Adrenal gland (tissue), 12 donors: ENCODE data around the gene TSSK6. TPM values are rescaled to one million over a fixed set of nuclear protein-coding genes. Genes with fewer than 3 reads are reported as not detected.

Experiments used
- DNase-seq, 7 donors: peaks; one replicate each; pipeline ENCODE4 v3.0.0-alpha.2; 2019 to 2020
- H3K27ac ChIP-seq, 5 donors: fragments of 200-600 bp; sonication (generic) in 4 of 5; 1 replicate in 3 of 5; 2 replicates in 2 of 5; pipeline versions ENCODE4 v1.5.1 to v1.8.0; 2016 to 2020; ENCODE audit warnings: mild to moderate bottlenecking in 1 of 5
- H3K27me3 ChIP-seq: fragments of 200-600 bp; 2 replicates; pipeline ENCODE4 v1.8.0; 2021
- H3K36me3 ChIP-seq, 2 donors: fragments of 200-600 bp; replicated peaks in 1 of 2; 1 replicate in 1 of 2; 2 replicates in 1 of 2; pipeline versions ENCODE4 v1.5.1 to v1.8.0; 2018 to 2022
- H3K4me1 ChIP-seq, 2 donors: fragments of 200-600 bp; replicated peaks in 1 of 2; 1 replicate in 1 of 2; 2 replicates in 1 of 2; pipeline versions ENCODE4 v1.5.1 to v1.8.0; 2018 to 2021
- H3K4me3 ChIP-seq, 4 donors: fragments of 200-600 bp; sonication (generic) in 3 of 4; one replicate each; pipeline ENCODE4 v1.5.1; 2016 to 2018
- H3K9me3 ChIP-seq, 3 donors: fragments of 200-600 bp; sonication (generic) in 1 of 3; replicated peaks in 1 of 3; 1 replicate in 2 of 3; 2 replicates in 1 of 3; pipeline versions ENCODE4 v1.5.1 to v1.8.0; 2016 to 2021
- POLR2A ChIP-seq, 2 donors: fragments of 450-650 bp; IDR thresholded peaks; one replicate each; pipeline ENCODE4 v1.6.1; 2017; ENCODE audit warnings: antibody characterized with exemption in 2 of 2, mild to moderate bottlenecking in 2 of 2, moderate library complexity in 1 of 2
- WGBS, 4 donors: extraction: QIAGEN DNeasy Blood & Tissue Kit in 2 of 4; methylation state at CpG; one replicate each; pipeline versions ENCODE4 v1.1.5 to v1.1.7; 2013 to 2017; 5-methylcytosine and 5-hydroxymethylcytosine counted together
- intact Hi-C, 2 donors: fragments of 100-400 bp; cut with DNase I; formaldehyde crosslinking; loops; one replicate each; pipeline versions ENCODE4 v1.14.1 to v1.15.0; 2022 to 2023
- polyA plus RNA-seq, 3 donors: library from polyadenylated mRNA; stranded (reverse); fragments of 200-250 nt in 2 of 3; fragments of 350-450 nt in 1 of 3; fragmentation: Illumina TruSeq in 1 of 3; extraction: RNeasy Lipid Tissue Mini Kit (QIAGEN cat#74804) in 1 of 3; gene quantifications; one replicate each; pipeline ENCODE4 v1.2.3, GENCODE V29; 2013 to 2014
- total RNA-seq, 9 donors: library from RNA; depleted of rRNA in 4 of 9; stranded (reverse); fragments of >200 nt in 4 of 9; fragments of 120-200 nt in 1 of 9; fragmentation: NEBNext Ultra II Directional in 1 of 9; extraction: Animal tissue kit (Norgen Biotek cat#: 25700) in 1 of 9; gene quantifications; one replicate each; pipeline versions ENCODE4 v1.1.0 to v1.2.4, GENCODE V29; 2013 to 2023
- TF ChIP-seq, protein P1 (sequence below), 6 experiments: fragments of 450-650 bp in 4 of 6; fragments of 200-600 bp in 2 of 6; sonication (generic) in 1 of 6; IDR thresholded peaks; 1 replicate in 5 of 6; 2 replicates in 1 of 6; pipeline versions ENCODE4 v1.5.1 to v1.8.0; 2016 to 2021; ENCODE audit warnings: antibody characterized with exemption in 6 of 6, mild to moderate bottlenecking in 2 of 6, moderate library complexity in 1 of 6
- donor health status: healthy with polysubstance abuse.
- donor health status: Bipolar disorder and iron deficiency.
- donor health status: DM: yes; HTN: yes; CAD: no.
- donor health status: DM: no; HTN: no; CAD: no.
- donor health status: DM: no; HTN: no; CAD: no.
- donor health status: DM: yes; HTN: yes; CAD: no.

The TSSK6 gene
- total and polyA plus RNA-seq, 12 donors: 0.37 to 50.5 (median 3.4) TPM; not detected in 1

DNA sequence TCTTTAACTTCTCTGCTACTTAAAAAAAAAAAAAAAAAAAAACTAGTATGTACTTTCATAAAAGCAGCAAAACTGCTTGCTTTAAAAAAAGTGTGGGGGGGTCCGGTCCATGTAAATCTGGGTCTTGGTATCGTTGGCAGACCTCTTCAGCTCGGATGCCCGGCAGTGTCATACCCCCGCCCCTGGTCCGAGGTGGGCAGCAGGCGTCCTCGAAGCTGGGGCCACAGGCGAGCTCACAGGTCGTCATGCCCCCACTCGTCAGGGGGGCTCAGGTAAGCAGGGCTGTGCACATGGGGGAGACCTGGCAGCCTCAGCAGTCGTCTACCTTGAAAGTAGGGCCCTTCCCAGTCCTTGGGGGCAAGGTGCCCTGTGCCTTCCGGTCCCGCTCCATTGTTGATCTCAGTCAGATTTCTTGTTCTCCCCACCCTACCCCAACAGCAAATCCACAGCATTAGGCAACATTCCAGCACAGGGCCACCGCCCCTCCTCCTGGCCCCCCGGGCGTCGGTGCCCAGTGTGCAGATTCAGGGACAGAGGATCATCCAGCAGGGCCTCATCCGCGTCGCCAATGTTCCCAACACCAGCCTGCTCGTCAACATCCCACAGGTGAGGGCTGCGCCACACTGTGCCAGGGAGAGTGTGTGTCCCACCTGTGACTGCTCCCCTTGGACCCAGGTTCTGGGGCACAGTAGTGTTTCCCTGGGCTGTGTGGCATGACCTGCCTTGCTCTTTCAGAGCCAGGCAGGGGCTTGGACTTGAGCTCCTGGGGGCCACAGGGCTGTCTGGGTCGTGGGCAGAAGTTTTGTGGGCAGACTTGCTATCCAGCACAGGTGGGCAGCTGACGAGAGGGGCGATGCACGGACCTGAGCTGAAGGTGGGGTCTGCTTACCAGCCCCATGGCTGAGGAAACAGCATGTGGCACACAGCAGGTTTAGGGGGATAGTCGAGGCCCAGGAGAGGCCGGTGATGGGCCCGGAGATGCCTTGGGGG, 19.4 kb downstream of the TSSK6 start:
- Histone ChIP-seq H3K4me3 (no peak overlapping the region), H3K9me3 (no peaks in the 10 kb centered on the region), H3K4me1 (peaks cover 0 to 12% of the 10 kb centered on the region in 2 donors), H3K27ac (no peak overlapping the region), H3K36me3 (peaks cover 0 to 80% of the 10 kb centered on the region in 2 donors), H3K27me3 (no peaks in the 10 kb centered on the region)
- TF ChIP-seq, protein P1, sequence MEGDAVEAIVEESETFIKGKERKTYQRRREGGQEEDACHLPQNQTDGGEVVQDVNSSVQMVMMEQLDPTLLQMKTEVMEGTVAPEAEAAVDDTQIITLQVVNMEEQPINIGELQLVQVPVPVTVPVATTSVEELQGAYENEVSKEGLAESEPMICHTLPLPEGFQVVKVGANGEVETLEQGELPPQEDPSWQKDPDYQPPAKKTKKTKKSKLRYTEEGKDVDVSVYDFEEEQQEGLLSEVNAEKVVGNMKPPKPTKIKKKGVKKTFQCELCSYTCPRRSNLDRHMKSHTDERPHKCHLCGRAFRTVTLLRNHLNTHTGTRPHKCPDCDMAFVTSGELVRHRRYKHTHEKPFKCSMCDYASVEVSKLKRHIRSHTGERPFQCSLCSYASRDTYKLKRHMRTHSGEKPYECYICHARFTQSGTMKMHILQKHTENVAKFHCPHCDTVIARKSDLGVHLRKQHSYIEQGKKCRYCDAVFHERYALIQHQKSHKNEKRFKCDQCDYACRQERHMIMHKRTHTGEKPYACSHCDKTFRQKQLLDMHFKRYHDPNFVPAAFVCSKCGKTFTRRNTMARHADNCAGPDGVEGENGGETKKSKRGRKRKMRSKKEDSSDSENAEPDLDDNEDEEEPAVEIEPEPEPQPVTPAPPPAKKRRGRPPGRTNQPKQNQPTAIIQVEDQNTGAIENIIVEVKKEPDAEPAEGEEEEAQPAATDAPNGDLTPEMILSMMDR (IDR thresholded peaks at IDR 0.05): no peak
- no peak for TF ChIP-seq POLR2A (IDR thresholded peaks at IDR 0.05)
- intact Hi-C loops: no loop called here
- 88 to 93% (median 90%) methylated on average over 20 to 30 of the region's 30 CpGs for WGBS, 4 donors
- no peak for DNase-seq

DNA sequence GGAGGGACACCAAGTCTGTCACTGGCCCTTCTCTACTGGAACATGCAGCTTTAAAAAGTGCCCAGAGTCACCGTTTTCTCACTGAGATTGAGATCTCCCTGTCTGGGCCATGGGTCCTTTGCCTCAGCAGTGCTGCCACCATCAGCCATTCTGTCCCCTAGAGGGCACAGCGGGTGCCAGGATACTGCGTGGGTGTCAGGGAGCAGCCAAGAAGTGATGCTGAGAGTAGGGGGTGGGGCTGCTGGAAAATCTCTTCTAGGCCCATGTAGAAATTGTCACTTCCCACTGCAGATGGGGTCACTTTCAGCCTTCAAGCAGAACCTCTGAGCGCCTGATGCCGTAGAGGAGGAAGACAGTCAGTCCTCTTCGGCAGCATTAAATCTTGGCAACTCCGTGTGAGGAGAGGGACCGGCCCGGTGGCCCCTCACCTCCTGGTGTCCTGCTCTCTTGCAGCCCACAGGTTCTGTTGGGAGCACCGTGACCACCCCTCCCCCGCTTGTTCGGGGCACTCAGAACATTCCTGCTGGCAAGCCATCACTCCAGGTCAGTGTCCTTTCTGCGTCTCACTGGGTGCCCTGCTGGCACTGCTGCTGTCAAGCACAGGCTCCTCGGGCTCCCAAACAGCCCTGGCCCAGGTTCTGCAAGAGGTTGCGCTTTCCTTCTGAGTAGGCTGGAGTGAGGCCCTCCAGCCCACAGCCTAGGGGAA, 21.4 kb downstream of the TSSK6 start:
- intact Hi-C loops: loop anchor here in 1 of 2 donors (5.0 kb wide), 1 partner anchor 127 kb away; no protein-coding TSS in a partner anchor

DNA sequence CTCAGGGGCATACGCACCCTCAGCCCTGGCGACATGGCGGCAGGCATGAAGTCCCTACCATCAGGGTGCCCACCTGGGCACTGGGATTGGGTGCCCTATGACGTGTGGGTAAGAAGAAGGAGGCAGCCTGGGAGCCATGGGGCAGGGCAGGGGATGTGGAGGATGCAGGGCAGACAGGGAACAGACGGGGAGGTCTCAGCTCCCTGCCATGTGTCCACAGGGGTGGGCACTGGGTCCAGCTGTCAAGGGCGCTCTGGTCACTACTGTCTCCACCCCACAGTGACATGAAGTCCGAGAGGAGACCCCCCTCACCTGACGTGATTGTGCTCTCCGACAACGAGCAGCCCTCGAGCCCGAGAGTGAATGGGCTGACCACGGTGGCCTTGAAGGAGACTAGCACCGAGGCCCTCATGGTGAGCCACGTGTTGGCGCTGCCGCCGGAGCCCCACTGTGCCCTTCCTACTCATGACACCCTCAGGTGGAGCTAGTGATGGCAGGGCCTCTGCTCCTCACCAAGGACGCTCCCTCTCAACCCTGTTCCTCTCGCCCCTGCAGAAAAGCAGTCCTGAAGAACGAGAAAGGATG, 23.2 kb downstream of the TSSK6 start:
- H3K9me3 ChIP-seq: no peaks in the 10 kb centered on the region
- peak in 1 of 7 donors; percentile 38 for DNase-seq
- no peak overlapping the region for H3K27ac ChIP-seq
- H3K4me3 ChIP-seq: no peak overlapping the region
- no peaks in the 10 kb centered on the region for H3K27me3 ChIP-seq
- intact Hi-C loops: loop anchor here in 1 of 2 donors (5.0 kb wide), 1 partner anchor 125 kb away; no protein-coding TSS in a partner anchor
- no peak for TF ChIP-seq POLR2A (IDR thresholded peaks at IDR 0.05)
- H3K36me3 ChIP-seq: peaks cover 0 to 46% of the 10 kb centered on the region in 2 donors
- WGBS, 4 donors: 52 to 77% (median 68%) methylated on average over 8 to 21 of the region's 21 CpGs
- peaks cover 27 to 47% of the 10 kb centered on the region in 2 donors for H3K4me1 ChIP-seq

More for the DNA sequence above, 21.4 kb downstream of the TSSK6 start:
- no peak overlapping the region for H3K4me3 ChIP-seq
- H3K27me3 ChIP-seq: no peaks in the 10 kb centered on the region
- TF ChIP-seq, protein P1 (IDR thresholded peaks at IDR 0.05): no peak
- no peak for TF ChIP-seq POLR2A (IDR thresholded peaks at IDR 0.05)
- H3K9me3 ChIP-seq: no peaks in the 10 kb centered on the region
- H3K27ac ChIP-seq: no peak overlapping the region
- 73 to 87% (median 80%) methylated on average over 6 to 15 of the region's 15 CpGs for WGBS, 4 donors
- peak in 1 of 7 donors; percentile 35 for DNase-seq
- peaks cover 0 to 62% of the 10 kb centered on the region in 2 donors for H3K36me3 ChIP-seq
- H3K4me1 ChIP-seq: peaks cover 10 to 30% of the 10 kb centered on the region in 2 donors

DNA sequence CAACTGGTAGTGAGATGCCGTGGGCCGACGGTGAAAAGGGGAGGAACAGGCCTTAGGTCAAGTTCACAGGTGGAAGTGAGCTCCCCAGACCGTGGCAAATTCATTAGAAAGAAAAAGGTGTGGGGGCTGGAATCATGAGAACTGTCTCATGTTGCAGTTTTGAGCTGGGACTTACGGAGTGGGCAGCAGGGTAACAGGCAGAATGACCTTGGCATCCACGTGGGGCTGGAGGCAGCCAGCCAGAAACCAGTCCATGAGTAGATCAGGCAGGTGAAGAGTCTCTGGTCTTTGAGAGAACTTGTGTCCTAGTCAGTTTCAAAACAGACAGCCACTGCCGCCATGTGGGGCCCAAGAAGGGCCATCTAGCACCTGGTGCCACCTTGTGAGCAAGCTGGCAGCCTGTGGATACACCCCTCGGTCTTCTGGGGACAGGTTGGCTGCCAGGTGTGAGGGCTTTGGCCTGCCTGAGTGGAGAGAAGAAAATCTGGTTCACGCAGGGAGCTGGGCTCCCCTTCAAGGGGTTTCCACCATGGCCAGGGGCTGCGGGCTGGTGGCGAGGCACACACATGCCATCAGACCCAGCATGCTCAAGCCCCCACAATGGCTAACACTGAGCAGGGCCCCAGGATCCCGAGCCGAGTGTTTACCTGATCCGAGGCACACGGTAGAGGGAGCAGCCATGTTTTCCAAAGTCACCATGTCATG, 23.9 kb downstream of the TSSK6 start:
- peaks cover 27 to 47% of the 10 kb centered on the region in 2 donors for H3K4me1 ChIP-seq
- intact Hi-C loops: loop anchor here (2.0 to 5.0 kb wide), 2 partner anchors 124 to 125 kb away; no protein-coding TSS in a partner anchor
- no peaks in the 10 kb centered on the region for H3K27me3 ChIP-seq
- 46 to 72% (median 62%) methylated on average over 6 to 15 of the region's 15 CpGs for WGBS, 4 donors
- peak in 5 of 7 donors; percentile 53 to 71 (median 66) for DNase-seq
- no peaks in the 10 kb centered on the region for H3K9me3 ChIP-seq
- H3K36me3 ChIP-seq: peaks cover 0 to 40% of the 10 kb centered on the region in 2 donors
- no peak for TF ChIP-seq POLR2A (IDR thresholded peaks at IDR 0.05)
- TF ChIP-seq, protein P1 (IDR thresholded peaks at IDR 0.05): no peak
- no peak overlapping the region for H3K4me3 ChIP-seq
- H3K27ac ChIP-seq: peak overlapping the region in 1 of 5 donors; percentile 3
